Natural killer cell (primary cell): ENCODE results near the gene NXPH4. TPM values are rescaled to one million over a fixed set of nuclear protein-coding genes. Genes with fewer than 3 reads are reported as not detected.

Source experiments
- ATAC-seq, 3 donors: fragments of 150-1000 bp in 2 of 3; fragments of 200-7000 bp in 1 of 3; cut with Tn5 transposase; 1 replicate in 1 of 3; 2 replicates in 2 of 3; pipeline ENCODE4 v1.10.0; 2021; ENCODE audit warnings: mild to moderate bottlenecking in 2 of 3, moderate library complexity in 2 of 3
- DNase-seq, 2 donors: peaks; one replicate each; pipeline versions ENCODE4 v3.0.0 to v3.0.0-alpha.2; 2013 to 2021; ENCODE audit warnings: mixed read lengths in 1 of 2
- H3K27ac ChIP-seq: one replicate; pipeline ENCODE4 v1.5.1; 2013; ENCODE audit warnings: mild to moderate bottlenecking, low read length
- H3K27me3 ChIP-seq: one replicate; pipeline ENCODE4 v1.6.1; 2013; ENCODE audit warnings: low read length; ENCODE audit not compliant: control insufficient read depth, insufficient read depth
- H3K36me3 ChIP-seq: one replicate; pipeline ENCODE4 v1.6.1; 2013; ENCODE audit warnings: low read length; ENCODE audit not compliant: control insufficient read depth, insufficient read depth
- H3K4me1 ChIP-seq: one replicate; pipeline ENCODE4 v1.6.1; 2013; ENCODE audit warnings: low read length; ENCODE audit not compliant: control insufficient read depth, insufficient read depth
- H3K4me3 ChIP-seq: one replicate; pipeline ENCODE4 v1.5.1; 2013; ENCODE audit warnings: low read length
- H3K9me3 ChIP-seq: one replicate; pipeline ENCODE4 v1.6.1; 2013; ENCODE audit warnings: low read length; ENCODE audit not compliant: control insufficient read depth, insufficient read depth
- H3K27ac Mint-ChIP-seq, 2 donors: one replicate each; pipeline ENCODE4 v1.8.0; 2022; ENCODE audit warnings: mild to moderate bottlenecking in 2 of 2, mixed read lengths in 2 of 2, moderate library complexity in 1 of 2
- H3K27me3 Mint-ChIP-seq, 2 donors: one replicate each; pipeline ENCODE4 v1.8.0; 2022; ENCODE audit warnings: low read depth in 2 of 2, mixed read lengths in 2 of 2
- H3K36me3 Mint-ChIP-seq: one replicate; pipeline ENCODE4 v1.8.0; 2022; ENCODE audit warnings: mixed read lengths
- H3K4me1 Mint-ChIP-seq, 2 donors: one replicate each; pipeline ENCODE4 v1.8.0; 2022; ENCODE audit warnings: mixed read lengths in 2 of 2
- H3K4me3 Mint-ChIP-seq: one replicate; pipeline ENCODE4 v1.8.0; 2022; ENCODE audit warnings: mild to moderate bottlenecking, moderate library complexity, mixed read lengths
- H3K9me3 Mint-ChIP-seq, 2 donors: one replicate each; pipeline ENCODE4 v1.8.0; 2022; ENCODE audit warnings: mixed read lengths in 2 of 2
- WGBS: methylation state at CpG from one replicate; pipeline ENCODE4 v1.1.7; 2013; ENCODE audit warnings: missing lambda C conversion rate; ENCODE audit not compliant: insufficient coverage; 5-methylcytosine and 5-hydroxymethylcytosine counted together
- intact Hi-C: fragments of 100-400 bp; cut with micrococcal nuclease; formaldehyde crosslinking; loops from one replicate; pipeline ENCODE4 v1.14.2; 2022
- total RNA-seq, 4 donors: library from RNA; stranded (reverse); fragments of 120-200 nt in 1 of 4; gene quantifications; one replicate each; pipeline versions ENCODE4 v1.2.3 to v1.2.4, GENCODE V29; 2013 to 2022
- TF ChIP-seq, protein P1 (sequence below): fragments of 200-600 bp; IDR thresholded peaks from one replicate; pipeline ENCODE4 v1.8.0; 2022; ENCODE audit warnings: antibody characterized with exemption

NXPH4 gene
- total RNA-seq, 3 donors from 2014 or later (not counting 1 experiment from before 2014, with no cell fraction given) = 0.82 TPM; not detected in 2

DNA sequence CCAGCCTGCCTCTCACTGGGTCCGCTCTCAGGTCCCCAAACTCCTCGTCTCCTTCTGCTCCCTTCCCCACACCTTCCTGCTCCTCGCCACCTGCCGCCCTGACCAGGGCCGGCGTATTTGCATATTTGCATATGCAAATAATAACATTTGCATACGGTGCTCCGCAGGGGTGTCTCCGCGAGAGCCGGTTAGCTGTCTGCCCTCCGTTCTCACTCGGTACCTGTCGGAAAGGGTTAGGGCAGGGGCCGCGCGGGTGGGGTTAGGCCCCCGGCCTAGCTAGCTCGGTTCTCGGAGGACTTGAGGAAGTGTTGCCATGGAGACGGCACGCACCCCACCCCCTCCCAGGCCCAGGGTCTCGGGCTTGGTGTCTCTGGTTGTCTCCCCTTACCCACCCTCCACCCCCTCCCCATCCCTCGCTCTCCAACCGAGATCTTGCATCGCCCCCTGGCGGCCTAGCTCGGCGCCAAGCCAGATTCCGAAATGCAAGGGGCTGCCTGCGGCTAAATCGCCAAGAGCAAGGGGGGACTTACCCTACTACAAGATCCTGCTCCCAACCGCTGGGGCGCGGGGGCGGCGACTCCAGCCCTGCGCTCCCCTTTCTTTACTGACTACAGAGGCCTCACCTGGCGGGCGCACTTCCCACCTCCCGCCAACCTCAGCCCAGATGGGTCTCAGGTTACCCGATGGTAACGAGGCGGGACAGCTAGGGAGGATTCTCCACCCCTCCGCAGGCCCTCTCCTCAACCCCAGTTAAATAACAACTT is 26.3 kb downstream of the NXPH4 start:
- 1% methylated on average over 45 of the region's 45 CpGs for WGBS
- H3K27me3 Mint-ChIP-seq = peaks cover 49 to 53% of the 10 kb centered on the region in 2 donors
- no peaks in the 10 kb centered on the region for H3K9me3 ChIP-seq
- peak overlapping the region; percentile 72 for H3K4me3 Mint-ChIP-seq
- H3K4me1 ChIP-seq = peaks cover 63% of the 10 kb centered on the region
- no peak overlapping the region for H3K27ac ChIP-seq
- no peaks in the 10 kb centered on the region for H3K36me3 ChIP-seq
- H3K27ac Mint-ChIP-seq = peak overlapping the region in 1 of 2 donors; percentile 65
- ATAC-seq (no peak), DNase-seq (peak; percentile 56 to 80)
- TF ChIP-seq, protein P1, sequence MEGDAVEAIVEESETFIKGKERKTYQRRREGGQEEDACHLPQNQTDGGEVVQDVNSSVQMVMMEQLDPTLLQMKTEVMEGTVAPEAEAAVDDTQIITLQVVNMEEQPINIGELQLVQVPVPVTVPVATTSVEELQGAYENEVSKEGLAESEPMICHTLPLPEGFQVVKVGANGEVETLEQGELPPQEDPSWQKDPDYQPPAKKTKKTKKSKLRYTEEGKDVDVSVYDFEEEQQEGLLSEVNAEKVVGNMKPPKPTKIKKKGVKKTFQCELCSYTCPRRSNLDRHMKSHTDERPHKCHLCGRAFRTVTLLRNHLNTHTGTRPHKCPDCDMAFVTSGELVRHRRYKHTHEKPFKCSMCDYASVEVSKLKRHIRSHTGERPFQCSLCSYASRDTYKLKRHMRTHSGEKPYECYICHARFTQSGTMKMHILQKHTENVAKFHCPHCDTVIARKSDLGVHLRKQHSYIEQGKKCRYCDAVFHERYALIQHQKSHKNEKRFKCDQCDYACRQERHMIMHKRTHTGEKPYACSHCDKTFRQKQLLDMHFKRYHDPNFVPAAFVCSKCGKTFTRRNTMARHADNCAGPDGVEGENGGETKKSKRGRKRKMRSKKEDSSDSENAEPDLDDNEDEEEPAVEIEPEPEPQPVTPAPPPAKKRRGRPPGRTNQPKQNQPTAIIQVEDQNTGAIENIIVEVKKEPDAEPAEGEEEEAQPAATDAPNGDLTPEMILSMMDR = peak; percentile 40
- H3K9me3 Mint-ChIP-seq = no peaks in the 10 kb centered on the region
- H3K4me1 Mint-ChIP-seq = peaks cover 40 to 67% of the 10 kb centered on the region in 2 donors
- peaks cover 55% of the 10 kb centered on the region for H3K27me3 ChIP-seq
- no peaks in the 10 kb centered on the region for H3K36me3 Mint-ChIP-seq
- intact Hi-C loops = loop anchor here (1.0 kb wide), 2 partner anchors 30 to 119 kb away; no protein-coding TSS in a partner anchor
- no peak overlapping the region for H3K4me3 ChIP-seq

DNA sequence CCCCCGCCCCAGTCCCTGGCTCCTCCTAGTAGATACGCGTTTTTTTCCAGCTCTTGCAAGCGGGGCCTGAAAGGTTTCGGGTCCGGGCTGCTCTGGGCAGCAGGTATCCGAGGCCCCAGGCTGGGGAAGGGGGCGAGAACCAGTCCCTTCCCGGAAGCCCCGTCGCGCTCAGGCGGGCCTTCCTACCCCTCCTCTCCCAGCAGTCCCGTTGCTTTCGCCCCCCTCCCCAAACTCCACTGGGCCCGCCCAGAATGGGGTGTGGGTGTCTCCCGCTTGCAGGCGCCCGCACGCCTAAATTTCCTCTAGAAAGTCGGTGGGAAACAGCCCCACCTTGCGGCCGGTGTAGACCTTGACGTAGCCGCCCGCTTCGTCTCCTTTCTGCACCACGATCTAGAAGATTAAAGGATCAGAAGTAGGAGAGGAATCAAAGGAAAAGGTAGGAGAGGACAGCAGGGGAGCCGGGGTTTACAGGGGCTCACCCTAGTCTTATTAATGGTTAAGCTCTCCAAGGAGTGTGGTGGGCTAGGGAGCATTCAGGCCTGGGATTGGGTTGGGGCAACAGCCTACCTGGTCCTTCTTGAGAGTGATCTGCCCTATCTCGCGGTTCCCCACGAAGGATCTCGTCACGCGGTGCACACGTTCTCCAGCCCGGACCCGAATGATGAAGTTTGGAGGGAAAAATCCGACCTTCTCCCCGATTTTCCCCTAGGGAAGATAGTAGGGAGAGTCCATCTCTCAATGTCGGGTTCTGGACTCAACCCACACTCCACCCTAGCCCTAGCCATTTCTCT is 27.1 kb downstream of the NXPH4 start:
- Histone ChIP-seq H3K36me3 (no peaks in the 10 kb centered on the region), H3K4me1 (peaks cover 55% of the 10 kb centered on the region), H3K27me3 (peaks cover 46% of the 10 kb centered on the region), H3K27ac (no peak overlapping the region), H3K4me3 (peak overlapping the region; percentile 11), H3K9me3 (no peaks in the 10 kb centered on the region)
- Mint-ChIP-seq H3K9me3 (no peaks in the 10 kb centered on the region), H3K4me1 (peaks cover 36 to 61% of the 10 kb centered on the region in 2 donors), H3K4me3 (peak overlapping the region; percentile 72), H3K27ac (peak overlapping the region in 1 of 2 donors; percentile 65), H3K36me3 (no peaks in the 10 kb centered on the region), H3K27me3 (peaks cover 43 to 48% of the 10 kb centered on the region in 2 donors)
- WGBS = 4% methylated on average over 36 of the region's 41 CpGs
- intact Hi-C loops = loop anchor here (1.0 kb wide), 2 partner anchors 30 to 119 kb away; no protein-coding TSS in a partner anchor
- DNase-seq (peak; percentile 80 to 89), ATAC-seq (peak in 2 of 3 donors; percentile 41 to 46)
- TF ChIP-seq, protein P1 = peak; percentile 60

DNA sequence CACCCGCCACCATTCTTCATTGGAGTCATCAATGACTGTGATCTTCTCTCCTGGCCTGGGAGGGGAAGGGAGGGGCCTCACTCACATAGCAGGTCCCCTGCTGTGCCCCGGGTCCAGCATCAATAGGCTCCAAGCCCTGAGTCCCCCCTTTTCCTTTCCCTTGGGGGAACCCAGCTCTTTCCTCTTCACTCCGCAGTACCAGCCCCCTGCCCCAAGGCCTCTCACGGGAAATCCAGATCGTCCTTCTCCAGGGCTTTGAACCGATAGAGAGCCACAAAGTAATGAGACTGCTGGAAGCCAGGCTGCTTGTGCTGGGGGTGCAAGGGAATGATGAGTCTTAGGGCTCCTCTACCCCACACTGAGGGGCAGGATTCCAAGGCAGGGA is 27.7 kb downstream of the NXPH4 start:
- no peaks in the 10 kb centered on the region for H3K9me3 ChIP-seq
- no peak overlapping the region for H3K4me3 Mint-ChIP-seq
- H3K4me1 Mint-ChIP-seq = peaks cover 30 to 62% of the 10 kb centered on the region in 2 donors
- TF ChIP-seq, protein P1 = no peak
- no peaks in the 10 kb centered on the region for H3K9me3 Mint-ChIP-seq
- ATAC-seq (no peak), DNase-seq (no peak)
- H3K27me3 ChIP-seq = peaks cover 41% of the 10 kb centered on the region
- no peak overlapping the region for H3K27ac ChIP-seq
- intact Hi-C loops = no loop called here
- H3K27me3 Mint-ChIP-seq = peaks cover 37 to 45% of the 10 kb centered on the region in 2 donors
- H3K36me3 Mint-ChIP-seq = no peaks in the 10 kb centered on the region
- no peak overlapping the region for H3K27ac Mint-ChIP-seq
- WGBS = 72% methylated on average over 5 of the region's 6 CpGs
- H3K4me3 ChIP-seq = no peak overlapping the region
- H3K4me1 ChIP-seq = peaks cover 49% of the 10 kb centered on the region
- H3K36me3 ChIP-seq = no peaks in the 10 kb centered on the region
